Epithelial cell of esophagus (primary cell): ENCODE data around the gene SFN.
"Not testable (repeated sequence)": the region's sequence is repeated elsewhere in the genome, so short reads cannot be mapped to it uniquely, and the experiment has no call there.

Experiments
- DNase-seq: peaks from one replicate; pipeline ENCODE4 v3.0.0; 2010; ENCODE audit warnings: low read depth
- H3K4me3 ChIP-seq: 2 replicates; pipeline ENCODE4 v1.5.1; 2011; ENCODE audit warnings: mild to moderate bottlenecking, low read length, control low read depth
- TF ChIP-seq, protein P1 (sequence below): IDR thresholded peaks from 2 replicates; pipeline ENCODE4 v1.5.1; 2011; ENCODE audit warnings: low read depth, mild to moderate bottlenecking, low read length, control low read depth, inconsistent platforms; ENCODE audit not compliant: insufficient read depth; ENCODE audit errors: missing control alignments

Gene SFN

DNA sequence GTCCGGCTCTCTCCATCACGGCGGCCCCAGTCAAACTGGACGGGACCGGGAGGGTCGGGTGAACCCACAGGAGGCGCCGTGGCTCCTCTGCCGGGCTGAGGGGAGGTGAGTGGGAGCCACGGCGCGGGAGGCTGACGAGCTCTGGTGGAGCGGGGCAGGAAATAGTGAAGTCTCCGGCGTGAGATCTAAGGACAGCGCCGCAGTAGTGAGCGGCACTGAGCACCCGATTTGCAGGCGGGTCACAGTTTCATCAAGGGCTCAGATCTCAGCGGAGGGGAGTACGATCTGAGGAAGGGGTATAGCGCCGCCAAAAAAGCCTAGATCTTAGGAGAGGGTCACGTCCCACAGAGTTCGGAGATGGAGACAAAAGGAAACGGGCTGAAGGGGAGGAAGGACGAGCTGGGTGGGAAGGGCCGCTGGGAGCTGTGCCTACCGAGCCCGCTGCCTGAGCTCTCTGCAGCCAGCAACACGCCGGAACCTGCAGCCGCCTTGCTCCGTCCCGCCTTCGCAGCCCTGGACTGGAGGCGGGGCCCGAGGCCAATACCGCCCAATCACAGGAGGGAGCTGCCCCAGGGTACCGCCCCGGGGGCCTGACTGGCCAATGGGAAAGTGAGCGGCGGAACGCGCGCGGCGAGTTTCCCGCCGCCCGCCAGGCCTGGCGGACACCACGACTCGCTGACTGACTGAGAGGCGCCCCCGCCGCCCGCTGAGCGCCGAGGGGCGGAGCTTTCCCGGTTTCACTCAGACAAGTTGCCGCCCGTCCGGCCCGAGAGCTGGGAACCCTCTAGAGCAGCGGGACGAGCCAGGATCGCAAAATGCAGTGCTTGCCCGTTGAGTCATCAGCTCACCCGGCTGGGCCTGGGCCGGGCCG is 1.9 kb downstream of the SFN start:
- DNase-seq = peak; percentile 96
- TF ChIP-seq, protein P1, sequence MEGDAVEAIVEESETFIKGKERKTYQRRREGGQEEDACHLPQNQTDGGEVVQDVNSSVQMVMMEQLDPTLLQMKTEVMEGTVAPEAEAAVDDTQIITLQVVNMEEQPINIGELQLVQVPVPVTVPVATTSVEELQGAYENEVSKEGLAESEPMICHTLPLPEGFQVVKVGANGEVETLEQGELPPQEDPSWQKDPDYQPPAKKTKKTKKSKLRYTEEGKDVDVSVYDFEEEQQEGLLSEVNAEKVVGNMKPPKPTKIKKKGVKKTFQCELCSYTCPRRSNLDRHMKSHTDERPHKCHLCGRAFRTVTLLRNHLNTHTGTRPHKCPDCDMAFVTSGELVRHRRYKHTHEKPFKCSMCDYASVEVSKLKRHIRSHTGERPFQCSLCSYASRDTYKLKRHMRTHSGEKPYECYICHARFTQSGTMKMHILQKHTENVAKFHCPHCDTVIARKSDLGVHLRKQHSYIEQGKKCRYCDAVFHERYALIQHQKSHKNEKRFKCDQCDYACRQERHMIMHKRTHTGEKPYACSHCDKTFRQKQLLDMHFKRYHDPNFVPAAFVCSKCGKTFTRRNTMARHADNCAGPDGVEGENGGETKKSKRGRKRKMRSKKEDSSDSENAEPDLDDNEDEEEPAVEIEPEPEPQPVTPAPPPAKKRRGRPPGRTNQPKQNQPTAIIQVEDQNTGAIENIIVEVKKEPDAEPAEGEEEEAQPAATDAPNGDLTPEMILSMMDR = no peak
- peak overlapping the region; percentile 99 for H3K4me3 ChIP-seq

DNA sequence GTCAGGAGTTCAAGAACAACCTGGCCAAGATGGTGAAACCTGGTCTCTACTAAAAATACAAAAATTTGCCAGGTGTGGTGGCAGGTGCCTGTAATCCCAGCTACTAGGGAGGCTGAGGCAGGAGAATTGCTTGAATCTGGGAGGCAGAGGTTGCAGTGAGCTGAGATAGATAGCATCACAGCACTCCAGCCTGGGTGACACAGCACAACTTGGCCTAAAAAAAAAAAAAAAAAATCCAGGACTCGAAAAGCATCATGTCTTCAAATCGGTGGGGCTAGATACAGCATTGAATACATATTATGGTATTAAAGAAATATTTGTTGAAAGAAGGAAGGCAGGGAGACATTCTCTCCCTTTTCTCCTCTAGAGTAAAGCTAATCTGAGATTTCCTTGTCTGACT is 10.1 kb downstream of the SFN start:
- H3K4me3 ChIP-seq, DNase-seq: not testable (repeated sequence)

DNA sequence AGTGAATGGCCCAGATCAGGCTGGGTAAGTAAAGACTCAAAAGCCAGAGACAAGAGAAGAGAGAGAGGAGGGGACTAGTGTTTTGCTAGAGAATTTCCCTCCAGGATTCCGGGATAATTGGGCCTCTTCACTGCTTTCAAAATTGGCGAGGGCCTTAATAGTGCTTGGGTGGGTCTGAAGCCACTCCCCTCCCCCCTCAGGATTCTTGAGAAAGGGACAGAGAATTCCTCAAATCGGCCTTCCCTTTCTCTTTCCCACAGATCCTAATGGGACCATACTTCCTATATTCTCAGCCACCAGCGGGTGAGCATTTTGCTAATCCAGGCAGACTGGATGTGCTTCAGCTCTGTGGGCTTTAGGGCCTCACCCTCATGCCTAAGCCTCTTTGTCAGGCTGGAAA is 11.9 kb downstream of the SFN start:
- TF ChIP-seq, protein P1 = no peak
- H3K4me3 ChIP-seq = no peak overlapping the region

DNA sequence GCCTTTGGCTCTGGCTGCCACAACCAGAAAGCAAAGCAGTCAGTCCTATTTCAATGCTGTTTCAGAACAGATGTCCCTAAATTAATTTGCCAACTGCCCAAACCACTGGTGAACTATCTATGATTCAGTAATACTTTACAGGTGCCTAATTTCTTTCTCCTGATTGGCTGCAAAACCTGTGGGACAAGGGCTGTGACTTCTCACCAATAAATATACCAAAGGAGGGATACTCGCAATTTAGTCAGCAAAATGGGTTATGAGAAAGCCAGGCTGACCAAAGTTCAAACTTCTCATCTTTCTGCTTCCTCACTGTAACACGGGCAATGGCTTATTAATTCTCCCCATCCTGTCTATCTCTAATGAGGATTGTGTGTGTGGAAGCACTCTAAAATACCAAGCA is 14.4 kb downstream of the SFN start:
- DNase-seq = no peak
- TF ChIP-seq, protein P1 = no peak

More for the DNA sequence above, 11.9 kb downstream of the SFN start:
- no peak for DNase-seq

DNA sequence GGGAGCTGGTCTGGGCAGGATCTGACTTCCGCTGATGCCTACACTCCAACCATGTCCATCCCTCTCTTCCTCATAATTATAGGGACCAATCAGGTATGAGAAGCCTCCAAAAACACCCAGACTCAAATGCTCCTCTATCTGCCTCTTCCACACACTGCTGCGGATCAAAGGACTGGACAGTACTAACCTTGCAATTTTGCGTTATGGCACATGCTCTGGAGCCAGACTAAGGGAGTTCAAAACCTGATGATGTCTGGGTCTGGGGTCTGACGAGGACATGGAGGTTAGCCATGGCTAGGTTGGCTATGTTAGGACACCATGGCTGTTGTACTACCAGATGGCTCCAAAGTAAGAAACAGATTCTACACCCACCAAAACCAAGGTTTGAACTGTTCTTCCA is 16.8 kb downstream of the SFN start:
- H3K4me3 ChIP-seq = no peak overlapping the region
- TF ChIP-seq, protein P1 = no peak
- no peak for DNase-seq

More for the DNA sequence above, 14.4 kb downstream of the SFN start:
- no peak overlapping the region for H3K4me3 ChIP-seq

DNA sequence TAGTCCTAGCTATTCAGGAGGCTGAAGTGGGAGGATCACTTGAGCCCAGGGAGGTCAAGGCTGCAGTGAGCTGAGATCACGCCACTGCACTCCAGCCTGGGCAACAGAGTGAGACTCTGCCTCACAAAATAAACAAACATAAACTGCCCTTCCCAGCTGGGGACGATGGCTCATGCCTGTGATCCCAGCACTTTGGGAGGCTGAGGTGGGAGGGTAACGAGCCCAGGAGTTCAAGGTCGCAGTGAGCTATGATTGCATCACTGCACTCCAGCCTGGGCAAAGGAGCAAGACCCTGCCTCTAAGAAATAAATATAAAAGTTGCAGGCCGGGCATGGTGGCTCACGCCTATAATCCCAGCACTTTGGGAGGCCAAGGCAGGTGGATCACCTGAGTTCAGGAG is 18.7 kb downstream of the SFN start:
- DNase-seq, H3K4me3 ChIP-seq: not testable (repeated sequence)

DNA sequence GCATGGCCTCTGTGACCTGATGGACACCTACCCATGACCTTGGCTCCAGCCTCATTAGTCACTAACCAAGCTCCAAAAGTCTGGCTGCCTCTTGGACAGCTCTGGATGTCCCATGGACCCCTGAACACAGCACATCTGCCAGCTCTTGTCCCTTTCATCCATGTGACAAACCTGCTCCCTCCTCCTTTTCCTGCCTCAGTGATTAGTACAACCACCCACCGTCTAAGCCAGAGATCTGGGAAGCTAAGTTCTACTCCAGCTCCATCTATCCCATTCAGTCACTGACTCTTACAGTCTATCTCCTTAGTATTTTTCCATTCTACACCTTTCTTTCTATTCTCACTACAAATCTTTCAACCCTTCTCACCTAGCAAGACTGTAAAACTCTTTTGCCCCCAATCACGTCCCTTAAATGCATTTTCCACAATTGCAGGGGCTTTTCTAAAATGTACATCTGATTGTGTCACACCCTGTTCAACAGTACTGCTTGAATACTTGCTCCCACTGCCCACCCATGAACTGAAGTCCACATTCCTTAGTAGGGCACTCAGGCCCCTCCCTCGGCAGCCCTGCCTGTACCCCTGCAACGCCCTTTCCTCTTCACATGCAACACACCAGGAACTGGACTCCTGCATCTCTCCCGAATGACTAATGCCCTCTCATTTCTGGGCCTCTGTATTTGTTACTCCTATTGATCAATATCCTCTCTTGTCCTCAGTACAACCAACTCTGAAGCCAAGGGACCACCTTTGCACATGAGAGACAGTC is 19.9 kb downstream of the SFN start:
- H3K4me3 ChIP-seq = no peak overlapping the region
- DNase-seq = no peak
- TF ChIP-seq, protein P1 = no peak

DNA sequence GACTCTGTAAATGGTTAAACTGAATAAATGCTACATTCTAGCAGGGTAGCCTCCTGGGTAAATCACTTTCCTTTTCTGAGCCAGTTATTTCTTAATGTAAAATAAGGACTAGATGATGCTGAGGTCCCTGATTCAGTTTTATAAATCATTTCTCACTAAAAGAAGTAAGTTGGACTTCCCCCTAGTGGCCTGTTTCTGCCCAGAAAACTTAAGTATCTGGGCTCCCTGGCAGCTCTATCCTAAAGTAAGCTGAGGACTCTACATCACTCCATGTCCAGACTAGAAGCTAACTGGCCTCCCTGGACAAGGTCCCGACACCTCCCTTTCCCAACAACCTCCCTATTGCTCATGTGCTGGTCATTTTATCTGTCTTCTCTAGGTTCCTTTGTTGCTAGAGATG is 24.2 kb downstream of the SFN start:
- H3K4me3 ChIP-seq = no peak overlapping the region
- peak; percentile 59 for DNase-seq
- TF ChIP-seq, protein P1 = peak; percentile 59
